Activated CD4-positive, alpha-beta T cell treated with anti-CD3 and anti-CD28 coated beads for 1 hour (primary cell): ENCODE measurements around the gene EVC.

Experiments
- DNase-seq: peaks from one replicate; pipeline ENCODE4 v3.0.0-alpha.2; 2020

Gene EVC

GRCh38 chr4:5757954-5758353 is 47.0 kb downstream of the EVC start:
- DNase-seq, result no peak

- DNase-seq, result no peak
These were observed 47.7 kb downstream of the EVC start for GRCh38 chr4:5758741-5759140.

GRCh38 chr4:5759236-5760075 is 48.5 kb downstream of the EVC start:
- no peak for DNase-seq

- no peak for DNase-seq
These were observed 49.2 kb downstream of the EVC start for GRCh38 chr4:5760246-5760645.

GRCh38 chr4:5760936-5761480 is 50.0 kb downstream of the EVC start:
- DNase-seq, result no peak

- DNase-seq, result no peak
These were observed 59.0 kb downstream of the EVC start for GRCh38 chr4:5770051-5770450.

- no peak for DNase-seq
These were observed 61.7 kb downstream of the EVC start for GRCh38 chr4:5772528-5773270.

- DNase-seq, result no peak
These were observed 62.2 kb downstream of the EVC start for GRCh38 chr4:5773271-5773555.

- no peak for DNase-seq
These were observed 63.5 kb downstream of the EVC start for GRCh38 chr4:5774416-5775036.

- DNase-seq, result no peak
These were observed 65.5 kb downstream of the EVC start for GRCh38 chr4:5776510-5776909.

GRCh38 chr4:5780831-5781480 is 70.0 kb downstream of the EVC start:
- no peak for DNase-seq

GRCh38 chr4:5781691-5782090 is 70.7 kb downstream of the EVC start:
- DNase-seq, result no peak

GRCh38 chr4:5782829-5783476 is 72.0 kb downstream of the EVC start:
- DNase-seq, result no peak

- no peak for DNase-seq
These were observed 72.5 kb downstream of the EVC start for GRCh38 chr4:5783486-5783885.

GRCh38 chr4:5784021-5784420 is 73.0 kb downstream of the EVC start:
- no peak for DNase-seq

- DNase-seq, result no peak
These were observed 74.1 kb downstream of the EVC start for GRCh38 chr4:5784960-5785611.

GRCh38 chr4:5785806-5786680 is 75.0 kb downstream of the EVC start:
- no peak for DNase-seq

- no peak for DNase-seq
These were observed 76.3 kb downstream of the EVC start for GRCh38 chr4:5787311-5787710.

- DNase-seq, result no peak
These were observed 77.1 kb downstream of the EVC start for GRCh38 chr4:5788144-5788543.

- DNase-seq, result no peak
These were observed 78.1 kb downstream of the EVC start for GRCh38 chr4:5789141-5789540.

- DNase-seq, result no peak
These were observed 79.5 kb downstream of the EVC start for GRCh38 chr4:5790546-5790857.
